HepG2 (cell line): ENCODE data around the gene ENC1. TPM values are rescaled to one million over a fixed set of nuclear protein-coding genes. Genes with fewer than 3 reads are reported as not detected.
A peak's percentile ranks its signal among the peaks of the same experiment; 100 is the strongest.

Experiments used
- ATAC-seq: fragments of 200-7000 bp; cut with Tn5 transposase; 3 replicates; pipeline ENCODE4 v1.9.1; 2020; ENCODE audit warnings: mild to moderate bottlenecking, moderate library complexity
- BruUV-seq: library from RNA; stranded (reverse); fragments of 400-500 nt; replicated peaks from 2 replicates; lab custom pipeline; 2021; lab: Mats Ljungman, UMichigan
- CTCF ChIA-PET: fragments of 300-600 bp; formaldehyde crosslinking; extraction: SDS; loops from one replicate; lab custom pipeline; 2021; ENCODE audit warnings: low total read pairs, inconsistent platforms, low intra/inter-chr PET ratio; lab: Yijun Ruan, JAX
- POLR2A ChIA-PET: fragments of 350-600 bp; sonication (Branson Sonifier 250); formaldehyde crosslinking; loops from one replicate; lab custom pipeline; 2020; ENCODE audit warnings: antibody characterized with exemption, inconsistent platforms; lab: Yijun Ruan, JAX
- DNase-seq: peaks from one replicate; pipeline ENCODE4 v3.0.0-alpha.2; 2015; ENCODE audit warnings: low spot score
- FAIRE-seq: peaks from 3 replicates; lab custom pipeline; 2011; peaks lifted over from hg19 to GRCh38; lab: Jason Lieb, UNC
- H2AFZ ChIP-seq: one replicate; pipeline ENCODE4 v1.6.1; 2011; ENCODE audit warnings: low read length, inconsistent platforms
- H3K27ac ChIP-seq: fragments of 300-600 bp; 3 replicates; pipeline ENCODE4 v1.8.0; 2011; ENCODE audit warnings: mixed run types, mild to moderate bottlenecking, mixed read lengths, low read length, inconsistent platforms; ENCODE audit not compliant: insufficient read depth; ENCODE audit errors: extremely low read length
- H3K27me3 ChIP-seq, 2 experiments: fragments of 200-600 bp in 1 of 2; 2 replicates in 1 of 2; 3 replicates in 1 of 2; pipeline versions ENCODE4 v1.6.0 to v1.8.0; 2011; ENCODE audit warnings: low read length in 2 of 2, mild to moderate bottlenecking in 2 of 2, moderate library complexity in 2 of 2, inconsistent platforms in 1 of 2; ENCODE audit not compliant: insufficient read depth in 2 of 2, control insufficient read depth in 1 of 2
- H3K36me3 ChIP-seq, 2 experiments: fragments of 200-600 bp in 1 of 2; replicated peaks in 1 of 2; 2 replicates in 1 of 2; 3 replicates in 1 of 2; pipeline versions ENCODE4 v1.5.1 to v1.8.0; 2011; ENCODE audit warnings: low read length in 2 of 2, inconsistent platforms in 1 of 2; ENCODE audit not compliant: insufficient read depth in 2 of 2, control insufficient read depth in 1 of 2
- H3K4me1 ChIP-seq: 2 replicates; pipeline ENCODE4 v1.5.1; 2012; ENCODE audit warnings: low read length, inconsistent platforms; ENCODE audit not compliant: insufficient read depth
- H3K4me2 ChIP-seq: 2 replicates; pipeline ENCODE4 v1.6.0; 2011; ENCODE audit warnings: low read depth, low read length, inconsistent platforms
- H3K4me3 ChIP-seq, 3 experiments: fragments of 200-600 bp in 1 of 3; sonication (generic), shearing (Covaris generic) in 1 of 3; replicated peaks in 1 of 3; 2 replicates each; pipeline ENCODE4 v1.5.1; 2011 to 2016; ENCODE audit warnings: low read length in 3 of 3, inconsistent platforms in 2 of 3, low read depth in 2 of 3, mild to moderate bottlenecking in 2 of 3, control low read depth in 1 of 3, mixed read lengths in 1 of 3; ENCODE audit not compliant: insufficient read depth in 1 of 3
- H3K79me2 ChIP-seq: one replicate; pipeline ENCODE4 v1.6.1; 2011; ENCODE audit warnings: low read length, inconsistent platforms; ENCODE audit not compliant: insufficient read depth
- H3K9ac ChIP-seq: 2 replicates; pipeline ENCODE4 v1.6.0; 2011; ENCODE audit warnings: mild to moderate bottlenecking, low read depth, low read length, inconsistent platforms; ENCODE audit not compliant: insufficient read depth
- H3K9me3 ChIP-seq: 2 replicates; pipeline ENCODE4 v1.5.1; 2012; ENCODE audit warnings: mild to moderate bottlenecking, low read length
- H4K20me1 ChIP-seq: 2 replicates; pipeline ENCODE4 v1.6.0; 2011; ENCODE audit warnings: inconsistent platforms, mild to moderate bottlenecking, low read length, moderate library complexity; ENCODE audit not compliant: insufficient read depth
- CEBPB ChIP-seq: IDR thresholded peaks from 2 replicates; pipeline ENCODE4 v1.6.1; 2011; ENCODE audit warnings: low read depth, low read length, improper control_type of control experiment, borderline replicate concordance
- FOXJ3 ChIP-seq: sonication (generic); formaldehyde crosslinking; IDR thresholded peaks from 2 replicates; pipeline ENCODE4 v1.4.0; 2020; ENCODE audit warnings: missing genetic modification reagents, mild to moderate bottlenecking, borderline replicate concordance
- GZF1 ChIP-seq: sonication (generic); formaldehyde crosslinking; IDR thresholded peaks from 2 replicates; pipeline ENCODE4 v1.5.1; 2020; ENCODE audit warnings: mild to moderate bottlenecking, missing genetic modification reagents
- HIVEP1 ChIP-seq: sonication (generic); formaldehyde crosslinking; IDR thresholded peaks from 2 replicates; pipeline ENCODE4 v1.4.0; 2020; ENCODE audit warnings: mild to moderate bottlenecking, missing genetic modification reagents
- HNF4A ChIP-seq: sonication (generic); formaldehyde crosslinking; IDR thresholded peaks from 2 replicates; pipeline ENCODE4 v1.4.0; 2020; ENCODE audit warnings: missing genetic modification reagents
- KMT2A ChIP-seq: sonication (generic); formaldehyde crosslinking; IDR thresholded peaks from 2 replicates; pipeline ENCODE4 v1.4.0; 2020; ENCODE audit warnings: missing genetic modification reagents
- SNAI1 ChIP-seq: sonication (generic); formaldehyde crosslinking; IDR thresholded peaks from 2 replicates; pipeline ENCODE4 v1.5.0; 2020; ENCODE audit warnings: mild to moderate bottlenecking, missing genetic modification reagents, borderline replicate concordance
- SSRP1 ChIP-seq: IDR thresholded peaks from 2 replicates; pipeline ENCODE4 v1.6.1; 2016; ENCODE audit warnings: control low read depth
- ZNF543 ChIP-seq: sonication (generic); formaldehyde crosslinking; IDR thresholded peaks from 2 replicates; pipeline ENCODE4 v1.4.0; 2020; ENCODE audit warnings: mild to moderate bottlenecking, missing genetic modification reagents
- ZNF777 ChIP-seq: sonication (generic); formaldehyde crosslinking; IDR thresholded peaks from 2 replicates; pipeline ENCODE4 v1.4.0; 2020; ENCODE audit warnings: missing genetic modification reagents
- ZNF879 ChIP-seq: sonication (generic); formaldehyde crosslinking; IDR thresholded peaks from 2 replicates; pipeline ENCODE4 v1.8.1; 2023; ENCODE audit warnings: missing genetic modification reagents
- WGBS: methylation state at CpG from one replicate; pipeline ENCODE4 v1.1.6; 2017; ENCODE audit warnings: low lambda C conversion rate; 5-methylcytosine and 5-hydroxymethylcytosine counted together
- in situ Hi-C: cut with HindIII; loops from 2 replicates; pipeline ENCODE4 v1.10.0; 2017; ENCODE audit warnings: low pct_unique_long_range_greater_than_20kb; ENCODE audit not compliant: extremely low pct_ligation_motif_present
- intact Hi-C: fragments of 100-400 bp; cut with micrococcal nuclease; formaldehyde crosslinking; loops from one replicate; pipeline ENCODE4 v1.10.0; 2022; ENCODE audit not compliant: unreplicated experiment
- polyA plus RNA-seq, 8 experiments: library from polyadenylated mRNA; depleted of rRNA in 3 of 8; stranded (reverse) in 7 of 8; unstranded in 1 of 8; fragments of >200 nt; fragmentation: Illumina TruSeq in 4 of 8; extraction: Trizol in 4 of 8; gene quantifications; 2 replicates each; pipeline versions ENCODE4 v1.2.1 to v1.2.3, GENCODE V29; 2011 to 2016; ENCODE audit warnings: low read depth in 4 of 8, missing spikeins in 1 of 8, mixed read lengths in 1 of 8; ENCODE audit not compliant: insufficient read depth in 1 of 8
- total RNA-seq, 5 experiments: library from RNA; depleted of rRNA; stranded (reverse); fragments of >200 nt; fragmentation: Illumina TruSeq; extraction: Trizol; gene quantifications; 2 replicates each; pipeline ENCODE4 v1.2.3, GENCODE V29; 2016; ENCODE audit warnings: low read depth in 1 of 5
- TF ChIP-seq, protein P1 (sequence below): sonication (generic); formaldehyde crosslinking; IDR thresholded peaks from 2 replicates; pipeline ENCODE4 v1.4.0; 2020; ENCODE audit warnings: missing genetic modification reagents, low read depth, mild to moderate bottlenecking, borderline replicate concordance
- TF ChIP-seq, protein P2 (sequence below): sonication (generic); formaldehyde crosslinking; IDR thresholded peaks from 2 replicates; pipeline ENCODE4; 2020; ENCODE audit warnings: missing genetic modification reagents, mild to moderate bottlenecking, borderline replicate concordance
- TF ChIP-seq, protein P3 (sequence below): sonication (generic); formaldehyde crosslinking; IDR thresholded peaks from 2 replicates; pipeline ENCODE4 v1.4.0; 2020; ENCODE audit warnings: missing genetic modification reagents
- TF ChIP-seq, protein P4 (sequence below): IDR thresholded peaks from 2 replicates; pipeline ENCODE4 v1.6.1; 2018; ENCODE audit warnings: missing genetic modification reagents
- TF ChIP-seq, protein P5 (sequence below): sonication (generic); formaldehyde crosslinking; IDR thresholded peaks from 2 replicates; pipeline ENCODE4 v1.8.0; 2022; ENCODE audit warnings: missing genetic modification reagents, mild to moderate bottlenecking, borderline replicate concordance

Gene ENC1
- total and polyA plus RNA-seq, 2 of the 13 experiments (the other 11 are each of a cell fraction or from before 2014, with no cell fraction given) = 63.8 to 64.4 TPM

DNA sequence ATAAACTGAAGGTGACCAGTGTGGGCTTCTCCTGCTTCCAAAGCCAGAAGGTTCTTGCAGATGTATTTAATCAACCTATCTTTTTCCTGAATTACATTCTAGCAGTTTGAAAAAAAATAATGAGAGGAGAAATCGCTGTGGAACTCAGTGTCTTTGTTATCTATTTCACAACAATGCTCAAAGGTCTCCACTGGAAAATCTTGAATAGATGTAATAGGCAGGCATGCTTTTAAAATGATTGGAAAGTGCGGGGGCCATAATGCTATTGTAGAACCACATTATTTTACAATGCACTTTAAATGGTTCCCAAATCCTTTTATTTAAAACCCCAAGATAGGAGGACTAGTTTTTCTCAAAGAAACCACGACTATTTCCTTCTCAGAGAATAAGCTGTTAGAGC is 23.3 kb downstream of the ENC1 start:
- H3K36me3 ChIP-seq = no peaks in the 10 kb centered on the region
- no peak overlapping the region for H2AFZ ChIP-seq
- ChIA-PET POLR2A (interaction anchor here (0.8 to 1.1 kb wide), 2 partner anchors 23 to 24 kb away, joined by 4 to 7 read pairs; partner anchors contain the start of gene ENC1), CTCF (no interaction called here)
- peaks cover 48% of the 10 kb centered on the region for H3K4me1 ChIP-seq
- BruUV-seq = no TSS peak
- no peaks in the 10 kb centered on the region for H3K27me3 ChIP-seq
- FAIRE-seq = peak; percentile 37
- H4K20me1 ChIP-seq = no peaks in the 10 kb centered on the region
- intact Hi-C loops (no loop called here), in situ Hi-C loops (no loop called here)
- no peak overlapping the region for H3K4me3 ChIP-seq
- ATAC-seq = no peak; the same call in 2 of the 3 replicates
- no peaks in the 10 kb centered on the region for H3K79me2 ChIP-seq
- no peak for DNase-seq
- H3K4me2 ChIP-seq = peak overlapping the region; percentile 38
- H3K27ac ChIP-seq = peak overlapping the region; percentile 15
- H3K9ac ChIP-seq = no peak overlapping the region
- H3K9me3 ChIP-seq = no peaks in the 10 kb centered on the region
- WGBS = 17% methylated on average over 3 of the region's 3 CpGs
- TF ChIP-seq, protein P1, sequence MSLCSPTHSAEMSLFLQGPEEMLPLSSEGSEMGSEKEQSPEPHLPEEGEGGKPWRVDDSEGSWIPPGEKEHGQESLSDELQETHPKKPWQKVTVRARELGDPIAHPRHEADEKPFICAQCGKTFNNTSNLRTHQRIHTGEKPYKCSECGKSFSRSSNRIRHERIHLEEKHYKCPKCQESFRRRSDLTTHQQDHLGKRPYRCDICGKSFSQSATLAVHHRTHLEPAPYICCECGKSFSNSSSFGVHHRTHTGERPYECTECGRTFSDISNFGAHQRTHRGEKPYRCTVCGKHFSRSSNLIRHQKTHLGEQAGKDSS (CRISPR knock-in tag) = no peak
- TF ChIP-seq, protein P2, sequence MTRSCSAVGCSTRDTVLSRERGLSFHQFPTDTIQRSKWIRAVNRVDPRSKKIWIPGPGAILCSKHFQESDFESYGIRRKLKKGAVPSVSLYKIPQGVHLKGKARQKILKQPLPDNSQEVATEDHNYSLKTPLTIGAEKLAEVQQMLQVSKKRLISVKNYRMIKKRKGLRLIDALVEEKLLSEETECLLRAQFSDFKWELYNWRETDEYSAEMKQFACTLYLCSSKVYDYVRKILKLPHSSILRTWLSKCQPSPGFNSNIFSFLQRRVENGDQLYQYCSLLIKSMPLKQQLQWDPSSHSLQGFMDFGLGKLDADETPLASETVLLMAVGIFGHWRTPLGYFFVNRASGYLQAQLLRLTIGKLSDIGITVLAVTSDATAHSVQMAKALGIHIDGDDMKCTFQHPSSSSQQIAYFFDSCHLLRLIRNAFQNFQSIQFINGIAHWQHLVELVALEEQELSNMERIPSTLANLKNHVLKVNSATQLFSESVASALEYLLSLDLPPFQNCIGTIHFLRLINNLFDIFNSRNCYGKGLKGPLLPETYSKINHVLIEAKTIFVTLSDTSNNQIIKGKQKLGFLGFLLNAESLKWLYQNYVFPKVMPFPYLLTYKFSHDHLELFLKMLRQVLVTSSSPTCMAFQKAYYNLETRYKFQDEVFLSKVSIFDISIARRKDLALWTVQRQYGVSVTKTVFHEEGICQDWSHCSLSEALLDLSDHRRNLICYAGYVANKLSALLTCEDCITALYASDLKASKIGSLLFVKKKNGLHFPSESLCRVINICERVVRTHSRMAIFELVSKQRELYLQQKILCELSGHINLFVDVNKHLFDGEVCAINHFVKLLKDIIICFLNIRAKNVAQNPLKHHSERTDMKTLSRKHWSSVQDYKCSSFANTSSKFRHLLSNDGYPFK (CRISPR knock-in tag) = no peak
- TF ChIP-seq, protein P3, sequence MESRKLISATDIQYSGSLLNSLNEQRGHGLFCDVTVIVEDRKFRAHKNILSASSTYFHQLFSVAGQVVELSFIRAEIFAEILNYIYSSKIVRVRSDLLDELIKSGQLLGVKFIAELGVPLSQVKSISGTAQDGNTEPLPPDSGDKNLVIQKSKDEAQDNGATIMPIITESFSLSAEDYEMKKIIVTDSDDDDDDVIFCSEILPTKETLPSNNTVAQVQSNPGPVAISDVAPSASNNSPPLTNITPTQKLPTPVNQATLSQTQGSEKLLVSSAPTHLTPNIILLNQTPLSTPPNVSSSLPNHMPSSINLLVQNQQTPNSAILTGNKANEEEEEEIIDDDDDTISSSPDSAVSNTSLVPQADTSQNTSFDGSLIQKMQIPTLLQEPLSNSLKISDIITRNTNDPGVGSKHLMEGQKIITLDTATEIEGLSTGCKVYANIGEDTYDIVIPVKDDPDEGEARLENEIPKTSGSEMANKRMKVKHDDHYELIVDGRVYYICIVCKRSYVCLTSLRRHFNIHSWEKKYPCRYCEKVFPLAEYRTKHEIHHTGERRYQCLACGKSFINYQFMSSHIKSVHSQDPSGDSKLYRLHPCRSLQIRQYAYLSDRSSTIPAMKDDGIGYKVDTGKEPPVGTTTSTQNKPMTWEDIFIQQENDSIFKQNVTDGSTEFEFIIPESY (CRISPR knock-in tag) = no peak
- no peak for TF ChIP-seq GZF1 (CRISPR knock-in tag)
- no peak for TF ChIP-seq SSRP1 (CRISPR knock-in tag)
- TF ChIP-seq, protein P4, sequence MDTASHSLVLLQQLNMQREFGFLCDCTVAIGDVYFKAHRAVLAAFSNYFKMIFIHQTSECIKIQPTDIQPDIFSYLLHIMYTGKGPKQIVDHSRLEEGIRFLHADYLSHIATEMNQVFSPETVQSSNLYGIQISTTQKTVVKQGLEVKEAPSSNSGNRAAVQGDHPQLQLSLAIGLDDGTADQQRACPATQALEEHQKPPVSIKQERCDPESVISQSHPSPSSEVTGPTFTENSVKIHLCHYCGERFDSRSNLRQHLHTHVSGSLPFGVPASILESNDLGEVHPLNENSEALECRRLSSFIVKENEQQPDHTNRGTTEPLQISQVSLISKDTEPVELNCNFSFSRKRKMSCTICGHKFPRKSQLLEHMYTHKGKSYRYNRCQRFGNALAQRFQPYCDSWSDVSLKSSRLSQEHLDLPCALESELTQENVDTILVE (CRISPR knock-in tag) = no peak
- no peak for TF ChIP-seq SNAI1 (CRISPR knock-in tag)
- no peak for TF ChIP-seq ZNF777 (CRISPR knock-in tag)
- peak; percentile 46; the same call in 1 of the 2 replicates for TF ChIP-seq HNF4A (CRISPR knock-in tag)
- TF ChIP-seq FOXJ3 (CRISPR knock-in tag) = no peak
- no peak for TF ChIP-seq KMT2A
- TF ChIP-seq HIVEP1 = no peak
- no peak for TF ChIP-seq ZNF543 (CRISPR knock-in tag)
- no peak for TF ChIP-seq ZNF879 (CRISPR knock-in tag)
- TF ChIP-seq, protein P5, sequence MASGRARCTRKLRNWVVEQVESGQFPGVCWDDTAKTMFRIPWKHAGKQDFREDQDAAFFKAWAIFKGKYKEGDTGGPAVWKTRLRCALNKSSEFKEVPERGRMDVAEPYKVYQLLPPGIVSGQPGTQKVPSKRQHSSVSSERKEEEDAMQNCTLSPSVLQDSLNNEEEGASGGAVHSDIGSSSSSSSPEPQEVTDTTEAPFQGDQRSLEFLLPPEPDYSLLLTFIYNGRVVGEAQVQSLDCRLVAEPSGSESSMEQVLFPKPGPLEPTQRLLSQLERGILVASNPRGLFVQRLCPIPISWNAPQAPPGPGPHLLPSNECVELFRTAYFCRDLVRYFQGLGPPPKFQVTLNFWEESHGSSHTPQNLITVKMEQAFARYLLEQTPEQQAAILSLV (CRISPR knock-in tag) = no peak
- TF ChIP-seq CEBPB = peak; percentile 83
